Measurements from ENCODE around the gene LRRTM2.

DNA sequence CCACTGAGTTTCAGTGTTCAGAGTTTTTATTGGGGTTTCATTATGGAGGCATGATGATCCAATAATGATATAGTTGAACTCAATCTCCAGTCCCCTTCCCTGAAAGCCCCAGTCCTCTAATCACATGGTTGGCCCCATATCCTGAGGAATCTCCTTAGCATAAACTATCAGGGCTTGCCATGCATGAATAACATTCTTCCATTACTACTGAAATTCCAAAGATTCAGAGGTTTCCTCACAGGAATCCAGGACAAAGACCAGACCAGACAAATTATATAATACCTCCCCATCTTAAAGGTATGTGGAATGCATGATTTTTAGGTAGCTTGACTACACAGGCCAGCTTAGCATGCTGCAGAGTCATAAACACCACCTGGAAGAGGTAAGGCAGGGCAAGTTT, 15.5 kb upstream of the LRRTM2 start:
- TF ChIP-seq, protein P1, sequence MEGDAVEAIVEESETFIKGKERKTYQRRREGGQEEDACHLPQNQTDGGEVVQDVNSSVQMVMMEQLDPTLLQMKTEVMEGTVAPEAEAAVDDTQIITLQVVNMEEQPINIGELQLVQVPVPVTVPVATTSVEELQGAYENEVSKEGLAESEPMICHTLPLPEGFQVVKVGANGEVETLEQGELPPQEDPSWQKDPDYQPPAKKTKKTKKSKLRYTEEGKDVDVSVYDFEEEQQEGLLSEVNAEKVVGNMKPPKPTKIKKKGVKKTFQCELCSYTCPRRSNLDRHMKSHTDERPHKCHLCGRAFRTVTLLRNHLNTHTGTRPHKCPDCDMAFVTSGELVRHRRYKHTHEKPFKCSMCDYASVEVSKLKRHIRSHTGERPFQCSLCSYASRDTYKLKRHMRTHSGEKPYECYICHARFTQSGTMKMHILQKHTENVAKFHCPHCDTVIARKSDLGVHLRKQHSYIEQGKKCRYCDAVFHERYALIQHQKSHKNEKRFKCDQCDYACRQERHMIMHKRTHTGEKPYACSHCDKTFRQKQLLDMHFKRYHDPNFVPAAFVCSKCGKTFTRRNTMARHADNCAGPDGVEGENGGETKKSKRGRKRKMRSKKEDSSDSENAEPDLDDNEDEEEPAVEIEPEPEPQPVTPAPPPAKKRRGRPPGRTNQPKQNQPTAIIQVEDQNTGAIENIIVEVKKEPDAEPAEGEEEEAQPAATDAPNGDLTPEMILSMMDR (IDR thresholded peaks at IDR 0.05 in 8 of 11, conservative IDR thresholded peaks at IDR 0.05 in 3 of 11) = no peak
- TF ChIP-seq POLR2A (IDR thresholded peaks at IDR 0.05) = no peak
